Body of pancreas (tissue), 4 donors: Measurements from ENCODE around the gene SLC25A42.

ENCODE experiments used
- POLR2A ChIP-seq, 3 donors: fragments of 450-650 bp; IDR thresholded peaks; one replicate each; pipeline ENCODE4 v1.6.1; 2016; ENCODE audit warnings: antibody characterized with exemption in 3 of 3, mild to moderate bottlenecking in 2 of 3
- TF ChIP-seq, protein P1 (sequence below), 7 experiments: fragments of 450-650 bp in 4 of 7; fragments of 200-600 bp in 3 of 7; sonication (generic) in 3 of 7; IDR thresholded peaks; one replicate each; pipeline ENCODE4 v1.5.1; 2016 to 2019; ENCODE audit warnings: antibody characterized with exemption in 7 of 7

DNA sequence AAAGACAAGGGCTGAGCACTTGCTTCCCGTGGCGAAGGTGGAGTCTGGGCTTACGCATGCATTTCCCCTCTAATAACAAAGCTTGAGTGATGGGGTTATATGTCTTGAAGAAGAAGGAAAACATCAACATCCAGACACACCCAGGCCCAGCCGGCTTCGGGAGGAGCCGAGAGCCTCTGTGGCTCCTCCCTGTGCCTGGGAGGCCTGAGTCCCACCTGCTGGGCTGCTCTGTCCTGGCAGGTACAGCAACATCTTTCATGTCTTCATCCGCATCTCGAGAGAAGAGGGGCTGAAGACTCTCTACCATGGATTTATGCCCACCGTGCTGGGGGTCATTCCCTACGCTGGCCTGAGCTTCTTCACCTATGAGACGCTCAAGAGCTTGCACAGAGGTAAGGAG is 43.9 kb downstream of the SLC25A42 start:
- TF ChIP-seq, protein P1, sequence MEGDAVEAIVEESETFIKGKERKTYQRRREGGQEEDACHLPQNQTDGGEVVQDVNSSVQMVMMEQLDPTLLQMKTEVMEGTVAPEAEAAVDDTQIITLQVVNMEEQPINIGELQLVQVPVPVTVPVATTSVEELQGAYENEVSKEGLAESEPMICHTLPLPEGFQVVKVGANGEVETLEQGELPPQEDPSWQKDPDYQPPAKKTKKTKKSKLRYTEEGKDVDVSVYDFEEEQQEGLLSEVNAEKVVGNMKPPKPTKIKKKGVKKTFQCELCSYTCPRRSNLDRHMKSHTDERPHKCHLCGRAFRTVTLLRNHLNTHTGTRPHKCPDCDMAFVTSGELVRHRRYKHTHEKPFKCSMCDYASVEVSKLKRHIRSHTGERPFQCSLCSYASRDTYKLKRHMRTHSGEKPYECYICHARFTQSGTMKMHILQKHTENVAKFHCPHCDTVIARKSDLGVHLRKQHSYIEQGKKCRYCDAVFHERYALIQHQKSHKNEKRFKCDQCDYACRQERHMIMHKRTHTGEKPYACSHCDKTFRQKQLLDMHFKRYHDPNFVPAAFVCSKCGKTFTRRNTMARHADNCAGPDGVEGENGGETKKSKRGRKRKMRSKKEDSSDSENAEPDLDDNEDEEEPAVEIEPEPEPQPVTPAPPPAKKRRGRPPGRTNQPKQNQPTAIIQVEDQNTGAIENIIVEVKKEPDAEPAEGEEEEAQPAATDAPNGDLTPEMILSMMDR (IDR thresholded peaks at IDR 0.05), result no peak
- TF ChIP-seq POLR2A (IDR thresholded peaks at IDR 0.05), result no peak
